GM23338 (cell line): Measurements from ENCODE around the gene GSTM5. TPM values are rescaled to one million over a fixed set of nuclear protein-coding genes. Genes with fewer than 3 reads are reported as not detected.

ENCODE experiments used
- CREB1 ChIP-seq: fragments of 250-450 bp; sonication (Bioruptor Pico); IDR thresholded peaks from 2 replicates; pipeline ENCODE4 v1.5.0; 2020; ENCODE audit warnings: low read depth, mild to moderate bottlenecking, moderate library complexity
- EZH2 ChIP-seq: fragments of 200-600 bp; sonication (generic); IDR thresholded peaks from one replicate; pipeline ENCODE4 v1.8.0; 2017; ENCODE audit warnings: antibody characterized with exemption, mild to moderate bottlenecking, low read depth; ENCODE audit not compliant: unreplicated experiment
- JUNB ChIP-seq: IDR thresholded peaks from one replicate; pipeline ENCODE4 v1.6.1; 2016; ENCODE audit warnings: antibody characterized with exemption; ENCODE audit not compliant: unreplicated experiment
- REST ChIP-seq: IDR thresholded peaks from one replicate; pipeline ENCODE4 v1.6.1; 2018; ENCODE audit warnings: antibody characterized with exemption; ENCODE audit not compliant: unreplicated experiment
- STAT1 ChIP-seq: IDR thresholded peaks from one replicate; pipeline ENCODE4 v1.6.1; 2016; ENCODE audit warnings: antibody characterized with exemption; ENCODE audit not compliant: unreplicated experiment
- ZNF114 ChIP-seq: fragments of 250-450 bp; sonication (Bioruptor Pico); IDR thresholded peaks from 2 replicates; pipeline ENCODE4 v1.5.0; 2020; ENCODE audit warnings: mild to moderate bottlenecking, moderate library complexity
- ZNF331 ChIP-seq: fragments of 250-450 bp; sonication (Bioruptor Pico); IDR thresholded peaks from 2 replicates; pipeline ENCODE4 v1.5.0; 2020; ENCODE audit warnings: low read depth, mild to moderate bottlenecking, moderate library complexity
- ZNF462 ChIP-seq: fragments of 250-450 bp; sonication (Bioruptor Pico); IDR thresholded peaks from 2 replicates; pipeline ENCODE4 v1.5.0; 2020; ENCODE audit warnings: mild to moderate bottlenecking, moderate library complexity
- polyA plus RNA-seq: library from polyadenylated mRNA; unstranded; fragments of >200 nt; fragmentation: Nextera tagmentation; extraction: Ambion mirVana; gene quantifications from 2 replicates; pipeline ENCODE4 v1.2.1, GENCODE V29; 2016
- total RNA-seq: library from RNA; depleted of rRNA; stranded (reverse); fragments of >200 nt; shearing (Covaris generic); gene quantifications from 2 replicates; pipeline ENCODE4 v1.2.3, GENCODE V29; 2014
- TF ChIP-seq, protein P1 (sequence below): IDR thresholded peaks from 2 replicates; pipeline ENCODE4 v1.6.1; 2016; ENCODE audit warnings: antibody characterized with exemption

The GSTM5 gene
- total and polyA plus RNA-seq, 2 experiments from 2014 or later, result 2.5 to 5.0 TPM

- TF ChIP-seq ZNF462 (no peak), JUNB (no peak), CREB1 (CRISPR knock-in tag) (no peak), ZNF114 (CRISPR knock-in tag) (no peak), STAT1 (no peak), EZH2 (no peak), REST (no peak), ZNF331 (CRISPR knock-in tag) (no peak)
- TF ChIP-seq, protein P1, sequence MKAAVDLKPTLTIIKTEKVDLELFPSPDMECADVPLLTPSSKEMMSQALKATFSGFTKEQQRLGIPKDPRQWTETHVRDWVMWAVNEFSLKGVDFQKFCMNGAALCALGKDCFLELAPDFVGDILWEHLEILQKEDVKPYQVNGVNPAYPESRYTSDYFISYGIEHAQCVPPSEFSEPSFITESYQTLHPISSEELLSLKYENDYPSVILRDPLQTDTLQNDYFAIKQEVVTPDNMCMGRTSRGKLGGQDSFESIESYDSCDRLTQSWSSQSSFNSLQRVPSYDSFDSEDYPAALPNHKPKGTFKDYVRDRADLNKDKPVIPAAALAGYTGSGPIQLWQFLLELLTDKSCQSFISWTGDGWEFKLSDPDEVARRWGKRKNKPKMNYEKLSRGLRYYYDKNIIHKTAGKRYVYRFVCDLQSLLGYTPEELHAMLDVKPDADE, result no peak
Observed at GRCh38 chr1:109728870-109729269, 16.8 kb downstream of the GSTM5 start (continued).
